BE2C (cell line): ENCODE measurements around the gene IDH3G.

Source experiments
- DNase-seq: peaks from one replicate; pipeline ENCODE4 v3.0.0-alpha.2; 2020
- H3K27me3 ChIP-seq: fragments of 250-450 bp; sonication (Bioruptor Pico); 2 replicates; pipeline ENCODE4 v1.5.1; 2020; ENCODE audit warnings: mild to moderate bottlenecking
- H3K36me3 ChIP-seq: fragments of 250-450 bp; sonication (Bioruptor Pico); 2 replicates; pipeline ENCODE4 v1.5.1; 2020; ENCODE audit warnings: mild to moderate bottlenecking
- H3K4me1 ChIP-seq: fragments of 250-450 bp; sonication (Bioruptor Pico); 2 replicates; pipeline ENCODE4 v1.5.1; 2020
- H3K4me3 ChIP-seq: 2 replicates; pipeline ENCODE4 v1.5.1; 2011; ENCODE audit warnings: low read depth, low read length
- H3K9me3 ChIP-seq: fragments of 250-450 bp; sonication (Bioruptor Pico); 2 replicates; pipeline ENCODE4 v1.5.1; 2020
- TF ChIP-seq, protein P1 (sequence below): IDR thresholded peaks from 2 replicates; pipeline ENCODE4 v1.5.1; 2012; ENCODE audit warnings: mild to moderate bottlenecking, low read depth, low read length

Gene IDH3G

DNA sequence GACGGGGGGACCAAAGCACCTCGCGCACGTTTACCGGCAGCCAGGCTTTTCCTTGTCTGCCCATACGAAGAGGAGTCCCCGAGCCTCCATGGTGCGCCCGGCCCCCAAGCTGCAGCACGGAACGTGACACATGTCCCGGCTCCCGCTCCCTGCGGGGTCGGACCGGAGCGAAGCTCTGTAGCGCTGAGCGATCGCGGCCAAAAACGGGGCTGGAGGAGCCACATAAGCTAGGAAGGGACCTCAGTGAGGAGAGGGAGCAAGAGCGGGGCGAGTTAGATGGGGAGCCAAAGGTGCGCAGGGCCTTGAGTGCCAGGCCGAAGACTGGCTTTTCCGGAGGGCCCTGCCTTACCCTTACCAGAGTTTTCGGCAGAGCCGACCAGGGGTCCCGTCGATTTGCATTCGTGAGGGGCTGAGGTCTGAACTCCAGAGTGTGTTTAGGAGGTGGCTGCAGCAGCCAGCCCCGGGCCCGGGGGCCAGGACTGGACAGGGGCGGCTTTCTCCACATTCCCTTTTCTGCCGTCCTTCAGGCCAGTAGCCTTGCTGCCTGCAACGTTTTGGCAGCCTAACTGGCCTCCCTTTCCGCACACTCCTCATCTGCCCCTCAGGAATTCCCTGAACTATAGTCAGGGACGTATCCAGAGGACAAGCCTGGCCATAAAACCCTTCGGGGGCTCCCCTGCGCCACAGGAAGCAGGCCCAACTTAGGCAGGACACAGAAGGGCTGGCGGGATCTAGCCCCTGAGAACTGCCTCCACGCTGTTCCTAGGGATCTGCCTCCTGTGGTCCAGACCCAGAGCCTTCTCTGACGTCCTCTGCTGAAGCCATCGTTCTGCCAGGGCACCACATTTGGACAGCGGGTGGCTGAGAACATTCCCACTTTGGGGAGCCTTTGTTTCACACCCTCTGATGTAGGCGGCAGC lies 982 bp upstream of the IDH3G start:
- Histone ChIP-seq H3K36me3 (peaks cover 36% of the 10 kb centered on the region), H3K9me3 (no peaks in the 10 kb centered on the region), H3K4me3 (peak overlapping the region; percentile 81), H3K4me1 (peaks cover 18% of the 10 kb centered on the region), H3K27me3 (no peaks in the 10 kb centered on the region)
- TF ChIP-seq, protein P1, sequence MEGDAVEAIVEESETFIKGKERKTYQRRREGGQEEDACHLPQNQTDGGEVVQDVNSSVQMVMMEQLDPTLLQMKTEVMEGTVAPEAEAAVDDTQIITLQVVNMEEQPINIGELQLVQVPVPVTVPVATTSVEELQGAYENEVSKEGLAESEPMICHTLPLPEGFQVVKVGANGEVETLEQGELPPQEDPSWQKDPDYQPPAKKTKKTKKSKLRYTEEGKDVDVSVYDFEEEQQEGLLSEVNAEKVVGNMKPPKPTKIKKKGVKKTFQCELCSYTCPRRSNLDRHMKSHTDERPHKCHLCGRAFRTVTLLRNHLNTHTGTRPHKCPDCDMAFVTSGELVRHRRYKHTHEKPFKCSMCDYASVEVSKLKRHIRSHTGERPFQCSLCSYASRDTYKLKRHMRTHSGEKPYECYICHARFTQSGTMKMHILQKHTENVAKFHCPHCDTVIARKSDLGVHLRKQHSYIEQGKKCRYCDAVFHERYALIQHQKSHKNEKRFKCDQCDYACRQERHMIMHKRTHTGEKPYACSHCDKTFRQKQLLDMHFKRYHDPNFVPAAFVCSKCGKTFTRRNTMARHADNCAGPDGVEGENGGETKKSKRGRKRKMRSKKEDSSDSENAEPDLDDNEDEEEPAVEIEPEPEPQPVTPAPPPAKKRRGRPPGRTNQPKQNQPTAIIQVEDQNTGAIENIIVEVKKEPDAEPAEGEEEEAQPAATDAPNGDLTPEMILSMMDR = no peak
- DNase-seq = no peak

DNA sequence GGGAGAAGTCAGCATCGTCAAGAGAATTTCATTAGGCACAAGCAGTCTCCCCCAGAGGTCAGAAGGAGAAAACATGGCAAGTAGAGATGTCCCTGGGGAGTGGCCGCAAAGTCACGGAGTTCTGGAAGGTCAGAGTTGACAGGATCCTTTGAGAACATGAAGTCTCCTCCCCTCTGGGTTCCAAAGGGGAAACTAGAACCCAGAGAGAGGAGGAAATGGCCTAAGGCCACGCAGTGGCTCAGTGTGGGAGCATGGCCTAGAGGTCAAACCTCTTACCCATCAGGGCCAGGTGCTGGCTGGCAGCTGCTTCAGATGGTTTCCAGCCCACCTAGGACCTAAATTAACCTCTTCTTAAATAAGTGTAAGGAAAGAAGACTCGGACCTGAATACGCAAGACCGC lies 884 bp downstream of the IDH3G start:
- no peak for DNase-seq

DNA sequence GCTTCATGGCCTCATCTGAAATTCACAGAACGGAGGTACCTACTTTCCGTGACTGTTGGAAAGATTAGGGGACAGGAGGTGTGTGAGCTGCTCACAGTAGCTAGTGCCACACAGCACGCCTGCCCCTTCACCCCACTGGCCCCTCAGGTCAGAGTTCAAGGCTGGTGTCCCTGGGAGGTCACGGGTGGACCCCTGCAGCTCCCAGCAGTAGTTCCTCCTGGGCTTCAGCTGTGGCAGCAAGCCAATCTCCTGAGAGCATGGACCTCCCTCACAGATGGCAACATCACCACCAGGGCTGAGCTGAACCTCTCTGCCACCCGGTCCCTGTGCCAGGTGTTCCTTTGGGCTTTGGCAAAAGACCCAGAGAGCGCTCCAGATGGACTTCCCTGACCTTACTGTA lies 1.8 kb downstream of the IDH3G start:
- no peaks in the 10 kb centered on the region for H3K9me3 ChIP-seq
- H3K27me3 ChIP-seq = no peaks in the 10 kb centered on the region
- H3K4me1 ChIP-seq = peaks cover 18% of the 10 kb centered on the region
- DNase-seq = no peak
- H3K4me3 ChIP-seq = peak overlapping the region; percentile 78
- H3K36me3 ChIP-seq = peaks cover 31% of the 10 kb centered on the region
- TF ChIP-seq, protein P1 = no peak

More for the DNA sequence above, 884 bp downstream of the IDH3G start:
- Histone ChIP-seq H3K4me1 (peaks cover 18% of the 10 kb centered on the region), H3K9me3 (no peaks in the 10 kb centered on the region), H3K36me3 (peaks cover 37% of the 10 kb centered on the region), H3K27me3 (no peaks in the 10 kb centered on the region), H3K4me3 (peak overlapping the region; percentile 78)
- TF ChIP-seq, protein P1 = no peak

DNA sequence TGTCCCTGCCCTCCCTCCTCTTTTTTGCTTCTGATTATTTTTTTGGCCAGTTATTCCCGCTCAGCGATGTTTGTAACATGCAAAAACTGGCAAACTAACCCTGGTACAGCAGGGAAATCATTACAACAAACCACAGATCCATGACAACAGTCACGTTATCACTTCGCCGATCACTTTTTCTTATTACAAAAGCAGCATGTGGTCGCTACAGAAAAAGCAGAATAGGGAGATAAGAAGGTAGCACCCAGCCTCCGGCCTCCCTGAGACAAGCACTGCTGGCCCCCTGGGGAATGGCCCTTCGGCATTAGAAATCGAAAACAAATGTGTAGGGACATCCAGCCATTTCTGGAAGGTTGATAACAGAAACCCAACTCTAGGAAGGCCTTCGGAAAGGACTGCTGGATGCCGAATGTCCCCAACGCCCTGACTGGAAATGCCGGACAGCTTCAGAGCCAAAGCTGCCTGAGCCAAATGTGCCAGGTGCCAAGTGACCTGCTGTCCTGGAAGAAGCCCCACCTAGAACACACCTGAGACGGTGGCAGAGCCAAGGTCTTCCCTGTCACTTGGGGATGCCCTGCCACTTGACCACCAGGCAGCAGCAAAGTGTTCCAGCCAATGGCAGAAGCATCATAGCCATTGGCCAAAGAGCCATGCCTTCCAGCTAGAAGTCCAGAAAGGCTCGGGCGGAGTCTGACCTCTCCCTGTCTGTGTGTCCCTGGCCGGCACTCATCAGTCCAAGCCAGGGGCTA lies 2.9 kb downstream of the IDH3G start:
- Histone ChIP-seq H3K9me3 (no peaks in the 10 kb centered on the region), H3K36me3 (peaks cover 20% of the 10 kb centered on the region)
- TF ChIP-seq, protein P1 = no peak

DNA sequence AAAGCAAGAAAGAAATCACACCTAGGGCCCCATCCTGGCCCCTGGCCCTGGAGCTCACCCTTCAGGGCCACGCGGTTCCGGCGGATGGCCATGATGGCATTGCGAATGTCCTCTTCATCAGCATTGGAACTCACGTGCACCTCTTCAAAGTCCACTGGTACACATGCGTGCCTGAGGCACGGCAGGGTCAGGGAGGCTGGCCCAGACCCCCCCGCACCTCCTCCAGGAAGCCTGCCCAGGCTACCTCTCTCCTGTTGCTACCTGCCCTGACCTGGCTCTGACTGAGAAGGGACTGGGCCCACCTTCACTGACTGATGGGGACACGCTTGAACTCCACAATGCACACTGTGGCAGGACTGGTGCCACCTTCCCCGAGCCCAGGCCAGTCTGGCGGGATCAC lies 4.5 kb downstream of the IDH3G start:
- peaks cover 18% of the 10 kb centered on the region for H3K4me1 ChIP-seq
- H3K9me3 ChIP-seq = no peaks in the 10 kb centered on the region
- no peak for DNase-seq
- H3K36me3 ChIP-seq = peaks cover 19% of the 10 kb centered on the region
- H3K4me3 ChIP-seq = no peak overlapping the region
- TF ChIP-seq, protein P1 = no peak
- H3K27me3 ChIP-seq = no peaks in the 10 kb centered on the region

More for the DNA sequence above, 2.9 kb downstream of the IDH3G start:
- Histone ChIP-seq H3K27me3 (no peaks in the 10 kb centered on the region), H3K4me3 (peak overlapping the region; percentile 43), H3K4me1 (peaks cover 18% of the 10 kb centered on the region)
- peak; percentile 34 for DNase-seq
